ENCODE results near the gene LRRC8C. TPM values are rescaled to one million over a fixed set of nuclear protein-coding genes. Genes with fewer than 3 reads are reported as not detected.

Gene LRRC8C
- total and polyA plus RNA-seq, 2 experiments from 2014 or later, result 0.89 to 3.9 TPM

GRCh38 chr1:89635825-89636815, 3.2 kb downstream of the LRRC8C start (continued):
- no peak for TF ChIP-seq REST (IDR thresholded peaks at IDR 0.05; ENCODE audit: unreplicated experiment)
- no peak for TF ChIP-seq EZH2 (IDR thresholded peaks at IDR 0.05; ENCODE audit: low read depth, unreplicated experiment)
- TF ChIP-seq ZNF114 (CRISPR knock-in tag; IDR thresholded peaks at IDR 0.05), result no peak
- TF ChIP-seq JUNB (IDR thresholded peaks at IDR 0.05; ENCODE audit: unreplicated experiment), result no peak
- TF ChIP-seq POLR2AphosphoS5 (IDR thresholded peaks at IDR 0.05; ENCODE audit: low read depth), result no peak
- TF ChIP-seq STAT1 (IDR thresholded peaks at IDR 0.05; ENCODE audit: unreplicated experiment), result no peak

GRCh38 chr1:89637496-89637895, 4.6 kb downstream of the LRRC8C start:
- H3K27me3 Mint-ChIP-seq (ENCODE audit: insufficient read depth, low read depth, poor library complexity), result peaks cover 13% of the 10 kb centered on the region
- no peaks in the 10 kb centered on the region for H3K36me3 Mint-ChIP-seq (ENCODE audit: low read depth)

More at GRCh38 chr1:89637496-89637895, 4.6 kb downstream of the LRRC8C start:
- Mint-ChIP-seq H3K4me3 (no peak overlapping the region), H3K9me3 (no peaks in the 10 kb centered on the region), H3K27ac (no peak overlapping the region), H3K4me1 (peaks cover 10% of the 10 kb centered on the region)
- Histone ChIP-seq H2AFZ (no peak overlapping the region), H3K9me2 (ENCODE audit: insufficient read depth) (no peaks in the 10 kb centered on the region), H3K4me1 (ENCODE audit: insufficient read depth) (peaks cover 12% of the 10 kb centered on the region), H3K36me3 (ENCODE audit: insufficient read depth) (no peaks in the 10 kb centered on the region), H4K20me1 (replicated peaks; ENCODE audit: insufficient read depth) (no peaks in the 10 kb centered on the region), H3K27me3 (ENCODE audit: insufficient read depth) (peaks cover 33% of the 10 kb centered on the region), H3K4me3 (no peak overlapping the region), H3K4me2 (no peak overlapping the region), H3K79me2 (replicated peaks; ENCODE audit: insufficient read depth) (no peaks in the 10 kb centered on the region), H3K27ac (ENCODE audit: low read depth) (no peak overlapping the region), H3F3A (replicated peaks; ENCODE audit: low read depth) (no peaks in the 10 kb centered on the region)
- TF ChIP-seq ZNF462 (CRISPR knock-in tag; IDR thresholded peaks at IDR 0.05) (no peak), EZH2phosphoT487 (IDR thresholded peaks at IDR 0.05; ENCODE audit: unreplicated experiment) (no peak), JUNB (IDR thresholded peaks at IDR 0.05; ENCODE audit: unreplicated experiment) (no peak), POLR2AphosphoS5 (IDR thresholded peaks at IDR 0.05; ENCODE audit: low read depth) (no peak), CTCF (conservative IDR thresholded peaks at IDR 0.05; ENCODE audit: low read depth in 2 of 2) (no peak)
- DNase-seq (ENCODE audit: low spot score), result no peak
- no peak for ATAC-seq

Measured in GM23338 (cell line).